PC-9 (cell line): Measurements from ENCODE around the gene N4BP3.

ENCODE experiments used
- CTCF ChIP-seq: fragments of 200-600 bp; sonication (generic); conservative IDR thresholded peaks from 2 replicates; pipeline ENCODE4 v1.6.1; 2017; ENCODE audit warnings: mixed run types, antibody characterized with exemption, mild to moderate bottlenecking, moderate library complexity
- EZH2 ChIP-seq: fragments of 200-600 bp; sonication (generic); IDR thresholded peaks from 2 replicates; pipeline ENCODE4 v1.8.0; 2017; ENCODE audit warnings: antibody characterized with exemption, low read depth

GRCh38 chr5:178083922-178084321 lies 29.4 kb upstream of the N4BP3 start:
- TF ChIP-seq CTCF = no peak
- no peak for TF ChIP-seq EZH2
